Measurements from ENCODE around the gene PRR14.

PRR14 gene

DNA sequence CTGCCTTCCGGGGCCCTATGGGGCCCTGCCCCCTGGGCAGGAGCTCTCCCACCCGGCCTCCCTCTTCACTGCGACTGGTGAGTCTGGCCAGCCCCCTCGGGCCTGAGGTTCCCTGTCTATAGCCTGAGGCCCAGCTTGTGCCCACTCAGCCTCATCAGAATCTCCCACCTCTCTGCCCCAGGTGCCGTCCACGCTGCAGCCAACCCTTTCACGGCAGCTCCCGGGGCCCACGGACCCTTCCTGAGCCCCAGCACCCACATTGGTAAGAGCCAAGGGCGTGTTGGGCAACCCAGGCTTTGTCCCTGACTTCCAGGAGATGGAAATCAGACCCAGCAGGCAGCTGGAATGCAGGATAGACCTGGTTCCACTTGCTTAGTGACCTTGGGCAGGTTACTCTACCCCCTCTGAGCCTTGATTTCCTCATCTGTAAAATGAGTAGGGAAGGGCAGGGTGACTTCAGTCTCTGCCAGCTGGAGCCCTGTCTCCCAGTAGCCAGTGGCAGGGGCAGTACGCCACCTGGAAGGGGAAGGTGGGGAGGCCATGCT lies 16.7 kb downstream of the PRR14 start:
- ChIA-PET POLR2A (interaction anchor here (2.3 kb wide), 1 partner anchor 9 kb away, joined by 9 read pairs; the partner anchor contains the start of gene FBRS), CTCF (interaction anchor here (0.7 kb wide), 1 partner anchor 15 kb away, joined by 4 read pairs; no protein-coding TSS in a partner anchor)
- TF ChIP-seq, protein P1, sequence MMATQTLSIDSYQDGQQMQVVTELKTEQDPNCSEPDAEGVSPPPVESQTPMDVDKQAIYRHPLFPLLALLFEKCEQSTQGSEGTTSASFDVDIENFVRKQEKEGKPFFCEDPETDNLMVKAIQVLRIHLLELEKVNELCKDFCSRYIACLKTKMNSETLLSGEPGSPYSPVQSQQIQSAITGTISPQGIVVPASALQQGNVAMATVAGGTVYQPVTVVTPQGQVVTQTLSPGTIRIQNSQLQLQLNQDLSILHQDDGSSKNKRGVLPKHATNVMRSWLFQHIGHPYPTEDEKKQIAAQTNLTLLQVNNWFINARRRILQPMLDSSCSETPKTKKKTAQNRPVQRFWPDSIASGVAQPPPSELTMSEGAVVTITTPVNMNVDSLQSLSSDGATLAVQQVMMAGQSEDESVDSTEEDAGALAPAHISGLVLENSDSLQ (IDR thresholded peaks at IDR 0.05): no peak
- TF ChIP-seq ZNF384 (IDR thresholded peaks at IDR 0.05) (no peak), LEF1 (IDR thresholded peaks at IDR 0.05; ENCODE audit: borderline replicate concordance) (no peak), NFRKB (IDR thresholded peaks at IDR 0.05) (no peak), ARNT (IDR thresholded peaks at IDR 0.05) (no peak), BHLHE40 (IDR thresholded peaks at IDR 0.05; ENCODE audit: borderline replicate concordance) (no peak), L3MBTL2 (conservative IDR thresholded peaks at IDR 0.05) (no peak), FOXA1 (IDR thresholded peaks at IDR 0.05) (no peak), ELF4 (IDR thresholded peaks at IDR 0.05) (no peak)
- DNase-seq (ENCODE audit: extremely low spot score): no peak

DNA sequence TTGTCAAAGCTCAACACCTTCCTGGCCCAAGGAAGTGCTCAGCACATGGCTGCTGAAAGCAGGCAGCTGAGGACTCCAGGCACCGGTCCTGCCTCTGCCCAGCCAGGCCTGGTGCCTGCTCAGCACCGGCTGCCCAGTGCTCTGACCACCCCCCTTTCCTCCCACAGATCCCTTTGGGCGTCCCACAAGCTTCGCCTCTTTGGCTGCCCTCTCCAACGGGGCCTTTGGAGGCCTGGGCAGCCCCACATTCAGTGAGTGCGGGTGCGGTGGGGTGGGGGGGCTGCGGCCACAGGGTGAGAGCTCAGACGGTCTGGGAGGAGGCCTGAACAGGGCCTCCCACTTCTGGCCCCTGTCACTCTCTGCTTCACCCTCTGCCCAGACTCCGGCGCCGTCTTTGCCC lies 17.6 kb downstream of the PRR14 start:
- DNase-seq (ENCODE audit: extremely low spot score): no peak
- CTCF ChIA-PET: no interaction called here
- TF ChIP-seq HDGF (IDR thresholded peaks at IDR 0.05; ENCODE audit: borderline replicate concordance) (no peak), FOXM1 (IDR thresholded peaks at IDR 0.05; ENCODE audit: borderline replicate concordance) (no peak), ELF4 (IDR thresholded peaks at IDR 0.05) (no peak), L3MBTL2 (conservative IDR thresholded peaks at IDR 0.05) (no peak), TARDBP (IDR thresholded peaks at IDR 0.05) (no peak), CTBP1 (IDR thresholded peaks at IDR 0.05; ENCODE audit: borderline replicate concordance) (no peak), ARNT (IDR thresholded peaks at IDR 0.05) (no peak), SUZ12 (IDR thresholded peaks at IDR 0.05) (no peak), FOXK2 (IDR thresholded peaks at IDR 0.05) (no peak), BHLHE40 (IDR thresholded peaks at IDR 0.05; ENCODE audit: borderline replicate concordance) (no peak), LEF1 (IDR thresholded peaks at IDR 0.05; ENCODE audit: borderline replicate concordance) (no peak), ZNF384 (IDR thresholded peaks at IDR 0.05) (no peak), NFRKB (IDR thresholded peaks at IDR 0.05) (no peak), FOXA1 (IDR thresholded peaks at IDR 0.05) (no peak), SP1 (IDR thresholded peaks at IDR 0.05) (no peak)
- TF ChIP-seq, protein P1 (IDR thresholded peaks at IDR 0.05): no peak
- POLR2A ChIA-PET: interaction anchor here (2.3 kb wide), 1 partner anchor 10 kb away, joined by 9 read pairs; the partner anchor contains the start of gene FBRS

DNA sequence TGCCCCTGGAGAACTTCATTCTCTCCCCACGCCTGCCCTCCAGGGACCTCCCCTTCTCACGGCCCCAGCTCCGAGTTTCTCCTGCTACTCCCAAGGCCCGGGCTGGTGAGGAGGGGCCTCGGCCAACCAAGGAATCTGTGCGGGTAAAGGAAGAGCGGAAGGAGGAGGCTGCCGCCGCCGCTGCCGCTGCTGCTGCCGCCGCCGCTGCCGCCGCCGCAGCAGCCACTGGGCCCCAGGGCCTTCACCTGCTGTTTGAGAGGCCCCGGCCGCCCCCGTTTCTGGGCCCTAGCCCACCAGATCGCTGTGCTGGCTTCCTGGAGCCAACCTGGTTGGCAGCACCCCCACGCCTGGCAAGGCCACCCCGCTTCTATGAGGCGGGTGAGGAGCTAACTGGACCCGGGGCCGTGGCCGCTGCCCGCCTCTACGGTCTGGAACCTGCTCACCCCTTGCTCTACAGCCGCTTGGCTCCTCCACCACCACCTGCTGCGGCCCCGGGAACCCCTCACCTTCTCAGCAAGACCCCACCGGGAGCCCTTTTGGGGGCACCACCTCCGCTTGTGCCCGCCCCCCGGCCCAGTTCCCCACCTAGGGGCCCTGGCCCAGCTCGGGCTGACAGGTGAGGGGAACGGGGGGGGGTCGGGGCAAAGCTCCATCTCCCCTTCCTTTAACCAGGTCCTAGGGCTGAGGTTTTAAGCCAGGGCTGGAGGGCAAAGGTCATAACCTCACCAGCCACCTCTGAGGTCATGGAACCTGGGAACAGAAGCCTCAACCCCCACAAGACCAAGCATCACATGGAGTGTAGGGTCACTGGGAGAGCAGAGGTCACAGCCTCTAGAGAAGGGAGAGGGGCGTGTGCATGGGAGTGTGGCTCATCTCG lies 18.5 kb downstream of the PRR14 start:
- TF ChIP-seq SUZ12 (IDR thresholded peaks at IDR 0.05) (no peak), FOXK2 (IDR thresholded peaks at IDR 0.05) (no peak), FOXA1 (IDR thresholded peaks at IDR 0.05) (no peak), CTBP1 (IDR thresholded peaks at IDR 0.05; ENCODE audit: borderline replicate concordance) (no peak), FOXM1 (IDR thresholded peaks at IDR 0.05; ENCODE audit: borderline replicate concordance) (no peak), ZNF384 (IDR thresholded peaks at IDR 0.05) (no peak), HDGF (IDR thresholded peaks at IDR 0.05; ENCODE audit: borderline replicate concordance) (no peak)
- no peak for DNase-seq (ENCODE audit: extremely low spot score)
- POLR2A ChIA-PET: interaction anchor here (2.3 kb wide), 1 partner anchor 11 kb away, joined by 9 read pairs; the partner anchor contains the start of gene FBRS
- CTCF ChIA-PET: no interaction called here

DNA sequence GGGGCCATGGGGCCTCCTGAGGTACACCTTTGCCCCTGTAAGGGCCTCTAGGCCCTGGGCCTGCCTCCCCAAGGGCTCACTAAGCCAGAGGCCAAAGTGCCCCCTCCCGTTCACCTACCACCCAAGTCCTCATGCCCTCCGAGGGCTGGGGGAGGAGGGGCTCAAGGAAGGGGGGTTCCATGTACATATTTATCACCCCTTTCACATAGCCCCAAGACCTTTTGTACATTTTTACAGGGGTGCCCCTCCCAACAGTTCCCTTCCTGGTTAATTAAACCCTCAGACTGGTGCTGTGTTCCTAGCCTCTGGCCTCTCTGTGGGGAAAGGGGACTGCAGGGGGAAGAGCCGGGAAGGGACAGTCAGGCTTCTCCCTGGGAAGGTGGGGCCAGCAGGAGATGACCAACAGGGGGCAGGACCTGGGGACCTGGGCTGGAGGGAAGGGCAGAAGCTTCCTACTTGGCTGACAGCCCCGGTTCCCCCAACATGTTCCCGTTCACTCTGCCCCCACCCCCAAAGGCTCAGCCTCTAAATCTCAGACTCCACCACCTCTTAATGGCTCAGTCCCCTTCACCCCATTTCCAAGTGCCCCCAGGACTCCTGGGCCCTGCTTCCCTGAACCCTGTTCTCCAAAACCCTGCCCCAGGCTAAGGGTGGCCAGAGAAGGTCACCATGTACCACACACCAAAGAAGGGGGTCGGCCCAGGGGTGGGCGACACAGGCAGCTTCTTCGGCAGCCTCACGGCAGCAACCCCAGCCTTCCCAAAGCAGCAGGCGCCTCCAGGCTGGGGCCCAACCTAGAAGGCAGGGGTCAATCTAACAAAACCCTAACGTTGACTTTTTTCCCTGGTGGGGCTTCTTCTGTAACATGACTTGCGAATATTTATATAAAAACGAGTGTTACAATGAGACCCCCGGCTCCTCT lies 19.4 kb downstream of the PRR14 start:
- TF ChIP-seq CTBP1 (IDR thresholded peaks at IDR 0.05; ENCODE audit: borderline replicate concordance): no peak
- no peak for TF ChIP-seq FOXA1 (IDR thresholded peaks at IDR 0.05)
- TF ChIP-seq TARDBP (IDR thresholded peaks at IDR 0.05): no peak
- TF ChIP-seq ELF4 (IDR thresholded peaks at IDR 0.05): no peak
- POLR2A ChIA-PET: no interaction called here
- DNase-seq (ENCODE audit: extremely low spot score): no peak
- CTCF ChIA-PET: no interaction called here

DNA sequence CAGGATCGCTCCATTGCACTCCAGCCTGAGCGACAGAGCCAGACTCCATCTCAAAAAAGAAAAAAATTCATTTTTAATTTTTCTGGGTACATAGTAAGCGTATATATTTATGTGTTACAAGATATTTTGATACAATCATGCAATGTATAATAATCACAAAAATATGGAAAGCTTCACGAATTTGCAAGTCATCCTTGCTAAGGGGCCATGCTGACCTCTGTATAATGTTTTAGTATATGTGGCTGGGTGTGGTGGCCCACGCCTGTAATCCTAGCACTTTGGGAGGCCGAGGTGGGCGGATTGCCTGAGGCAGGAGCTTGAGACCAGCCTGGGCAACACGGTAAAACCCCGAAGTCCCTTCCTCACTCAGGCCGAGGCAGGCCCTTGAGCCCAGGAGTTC lies 24.4 kb downstream of the PRR14 start:
- no peak for DNase-seq (ENCODE audit: extremely low spot score)
- CTCF ChIA-PET: interaction anchor here (1.6 kb wide), 1 partner anchor 16 kb away, joined by 4 read pairs; the partner anchor contains the start of gene FBRS
- POLR2A ChIA-PET: interaction anchor here (1.3 kb wide), 1 partner anchor 13 kb away, joined by 4 read pairs; no protein-coding TSS in a partner anchor
- TF ChIP-seq TARDBP (IDR thresholded peaks at IDR 0.05) (no peak), HDGF (IDR thresholded peaks at IDR 0.05; ENCODE audit: borderline replicate concordance) (no peak), NFRKB (IDR thresholded peaks at IDR 0.05) (no peak), FOXK2 (IDR thresholded peaks at IDR 0.05) (no peak), SP1 (IDR thresholded peaks at IDR 0.05) (no peak), FOXM1 (IDR thresholded peaks at IDR 0.05; ENCODE audit: borderline replicate concordance) (no peak), LEF1 (IDR thresholded peaks at IDR 0.05; ENCODE audit: borderline replicate concordance) (no peak)

Data from HEK293T (cell line).